ENCODE data around the gene DLX1.
A peak's percentile ranks its signal among the peaks of the same experiment; 100 is the strongest.
"Not testable (repeated sequence)": the region's sequence is repeated elsewhere in the genome, so short reads cannot be mapped to it uniquely, and the experiment has no call there.

The DLX1 gene

DNA sequence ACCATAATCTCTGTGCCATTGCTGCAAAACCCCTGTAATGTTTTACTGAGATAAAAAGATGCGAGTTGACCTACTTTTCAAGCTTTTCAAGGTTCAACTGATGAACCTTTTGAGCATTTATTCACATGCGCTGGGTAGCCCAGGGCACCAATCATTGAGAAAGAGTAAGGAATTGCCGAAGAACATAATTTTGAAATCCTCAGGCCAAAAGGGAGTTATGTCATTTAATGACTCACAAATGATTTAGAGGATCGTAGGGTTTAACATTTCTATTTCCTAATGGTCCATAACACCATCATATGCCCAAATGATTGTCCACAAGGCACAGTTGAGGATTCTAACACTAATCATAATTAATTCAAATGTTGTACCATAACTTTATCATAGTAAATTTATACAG is 20.2 kb upstream of the DLX1 start:
- DNase-seq (ENCODE audit: low spot score), result no peak

DNA sequence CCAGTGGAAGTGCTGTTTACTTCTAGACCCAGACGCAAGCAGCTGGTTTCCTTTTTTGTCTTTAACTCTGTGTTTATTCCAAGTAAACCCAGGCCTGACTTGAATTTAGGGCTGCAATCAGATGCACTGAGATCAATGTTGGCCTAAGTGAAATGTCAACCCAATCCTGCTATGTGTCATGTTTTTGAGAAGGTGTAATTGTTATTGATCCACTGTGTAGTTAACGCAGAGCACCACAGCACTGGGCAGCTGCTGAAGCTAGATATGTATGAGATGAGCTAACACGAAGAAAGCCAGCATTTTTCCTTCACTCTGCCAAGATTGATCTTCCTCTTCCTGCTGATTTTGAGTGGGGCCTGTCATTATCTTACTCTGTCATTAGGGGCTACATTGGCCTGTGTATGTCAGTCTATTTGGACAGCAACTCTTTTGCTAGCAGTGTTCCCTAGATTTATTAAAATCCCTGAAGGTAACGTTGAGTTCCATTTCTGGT is 18.9 kb upstream of the DLX1 start:
- DNase-seq (ENCODE audit: low spot score), result no peak

DNA sequence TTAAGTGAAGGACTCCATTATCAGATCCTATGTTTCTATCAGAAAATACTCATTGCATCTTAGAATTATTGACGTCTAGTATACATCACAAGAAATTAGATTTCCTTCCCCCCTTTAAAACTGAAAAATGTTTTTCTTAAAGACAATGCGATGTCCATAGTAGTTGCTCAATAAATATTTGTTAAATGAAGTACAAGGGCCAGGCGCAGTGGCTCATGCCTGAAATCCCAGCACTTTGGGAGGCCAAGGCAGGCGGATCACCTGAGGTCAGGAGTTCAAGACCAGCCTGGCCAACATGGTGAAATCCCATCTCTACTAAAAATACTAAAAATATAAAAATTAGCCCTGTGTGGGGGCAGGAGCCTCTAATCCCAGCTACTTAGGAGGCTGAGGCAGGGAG is 17.4 kb upstream of the DLX1 start:
- not testable (repeated sequence) for DNase-seq (ENCODE audit: low spot score)

DNA sequence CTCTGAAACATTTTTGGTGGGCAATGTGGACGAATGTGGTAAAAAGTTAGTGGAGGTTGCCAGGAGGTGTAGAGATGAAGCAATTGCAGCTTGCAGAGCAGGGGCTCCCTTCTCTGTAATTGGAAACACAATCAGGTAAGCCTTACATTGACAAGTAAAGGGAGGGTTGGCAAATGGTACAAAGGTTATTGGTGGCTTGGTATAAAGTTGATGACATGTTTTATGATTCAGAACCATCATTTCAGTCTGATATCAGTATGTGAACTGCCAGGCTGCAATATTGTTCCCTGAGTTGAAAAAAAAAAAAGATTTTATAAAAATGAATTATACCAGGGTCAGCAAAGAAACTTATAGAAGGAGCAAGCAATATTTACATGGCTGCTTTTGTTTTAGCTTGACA is 14.4 kb upstream of the DLX1 start:
- no peak for DNase-seq (ENCODE audit: low spot score)

DNA sequence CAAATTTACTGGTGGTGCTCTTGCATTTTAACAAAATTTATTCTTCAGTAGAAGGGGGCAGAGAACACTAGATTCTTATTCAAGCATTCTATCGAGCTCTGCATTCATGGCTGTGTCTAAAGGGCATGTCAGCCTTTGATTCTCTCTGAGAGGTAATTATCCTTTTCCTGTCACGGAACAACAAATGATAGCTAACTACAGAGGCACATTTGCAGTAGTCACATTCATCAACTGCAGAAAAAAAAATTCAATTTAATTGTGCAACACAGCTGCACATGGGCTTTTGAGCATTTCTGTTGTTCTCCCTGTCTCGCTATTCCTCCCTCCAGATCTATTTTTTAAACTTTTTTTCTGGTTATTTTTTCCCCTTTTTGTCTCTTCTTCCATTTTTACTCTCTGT is 13.0 kb upstream of the DLX1 start:
- no peak for DNase-seq (ENCODE audit: low spot score)

DNA sequence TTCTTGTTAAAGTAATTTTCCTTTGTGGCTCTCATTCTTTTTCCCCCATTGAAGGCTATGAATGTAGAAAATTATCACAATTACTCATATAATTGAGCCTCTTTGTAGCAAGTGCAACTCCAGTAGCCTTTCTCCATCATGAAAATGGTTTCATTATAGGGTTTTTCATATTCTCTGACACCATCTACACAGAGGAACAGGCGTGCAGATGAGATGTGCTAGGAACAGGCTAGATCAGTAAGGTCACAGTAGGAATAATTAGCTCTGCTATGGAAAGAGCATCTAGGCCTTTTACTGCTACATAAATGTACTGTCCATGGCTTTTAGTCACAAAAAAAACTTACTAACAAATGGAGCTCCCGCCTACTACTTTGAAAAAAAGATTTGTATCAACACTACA is 12.6 kb upstream of the DLX1 start:
- no peak for DNase-seq (ENCODE audit: low spot score)

DNA sequence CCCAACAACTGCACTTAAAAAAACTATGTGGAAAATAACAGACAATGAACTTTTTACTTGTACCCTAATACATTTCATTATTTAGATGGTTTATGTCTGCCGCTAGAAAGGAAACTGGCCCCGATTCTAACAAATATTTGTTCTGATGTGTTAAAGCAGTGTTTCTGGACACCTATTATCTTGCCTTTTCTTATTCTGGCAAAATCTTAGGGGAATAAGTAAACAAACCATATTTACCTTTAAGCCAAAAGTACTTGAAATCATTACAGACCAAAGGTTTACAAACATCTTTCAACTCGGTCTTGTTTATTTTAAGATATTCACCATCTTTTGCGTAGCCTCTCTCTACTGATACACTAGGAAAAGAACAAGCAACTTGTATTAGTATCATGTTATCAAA is 11.8 kb upstream of the DLX1 start:
- no peak for DNase-seq (ENCODE audit: low spot score)

DNA sequence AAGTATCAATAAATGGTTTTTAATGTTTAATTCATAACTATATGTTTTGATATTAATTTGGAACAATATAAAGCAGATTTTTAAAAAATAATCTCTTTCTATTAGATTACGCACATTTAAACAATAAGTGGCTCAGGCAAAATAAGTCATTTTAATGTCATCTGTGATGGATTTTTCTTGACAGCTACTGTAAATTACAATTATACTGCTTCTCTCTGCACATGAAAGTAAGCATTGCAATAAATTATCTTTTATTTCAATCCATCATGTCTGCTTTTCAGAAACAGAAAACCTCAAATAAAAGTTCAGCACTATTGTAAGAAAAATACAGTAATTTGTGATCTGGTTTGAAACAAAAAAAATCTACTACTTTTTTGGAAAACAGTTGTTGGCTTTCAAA is 11.1 kb upstream of the DLX1 start:
- no peak for DNase-seq (ENCODE audit: low spot score)

DNA sequence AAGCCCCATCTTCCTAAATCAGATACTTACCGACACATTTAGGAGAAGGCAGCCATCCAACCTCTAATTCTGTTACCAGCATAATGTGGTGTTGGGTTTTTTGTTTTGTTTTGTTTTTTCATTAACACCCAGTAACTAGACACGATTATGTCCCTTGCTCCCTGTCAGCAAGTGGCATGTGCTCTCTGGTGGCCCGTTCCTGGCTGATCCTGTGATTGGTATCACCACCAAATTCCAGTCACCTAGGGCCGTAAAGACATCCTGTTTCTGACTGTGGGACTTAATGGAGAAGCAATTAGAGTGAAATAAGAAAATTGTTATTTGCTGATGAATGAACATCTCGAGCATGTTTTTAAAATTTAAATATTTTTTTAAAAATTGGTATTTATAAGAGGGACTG is 5.9 kb upstream of the DLX1 start:
- DNase-seq (ENCODE audit: low spot score), result no peak

DNA sequence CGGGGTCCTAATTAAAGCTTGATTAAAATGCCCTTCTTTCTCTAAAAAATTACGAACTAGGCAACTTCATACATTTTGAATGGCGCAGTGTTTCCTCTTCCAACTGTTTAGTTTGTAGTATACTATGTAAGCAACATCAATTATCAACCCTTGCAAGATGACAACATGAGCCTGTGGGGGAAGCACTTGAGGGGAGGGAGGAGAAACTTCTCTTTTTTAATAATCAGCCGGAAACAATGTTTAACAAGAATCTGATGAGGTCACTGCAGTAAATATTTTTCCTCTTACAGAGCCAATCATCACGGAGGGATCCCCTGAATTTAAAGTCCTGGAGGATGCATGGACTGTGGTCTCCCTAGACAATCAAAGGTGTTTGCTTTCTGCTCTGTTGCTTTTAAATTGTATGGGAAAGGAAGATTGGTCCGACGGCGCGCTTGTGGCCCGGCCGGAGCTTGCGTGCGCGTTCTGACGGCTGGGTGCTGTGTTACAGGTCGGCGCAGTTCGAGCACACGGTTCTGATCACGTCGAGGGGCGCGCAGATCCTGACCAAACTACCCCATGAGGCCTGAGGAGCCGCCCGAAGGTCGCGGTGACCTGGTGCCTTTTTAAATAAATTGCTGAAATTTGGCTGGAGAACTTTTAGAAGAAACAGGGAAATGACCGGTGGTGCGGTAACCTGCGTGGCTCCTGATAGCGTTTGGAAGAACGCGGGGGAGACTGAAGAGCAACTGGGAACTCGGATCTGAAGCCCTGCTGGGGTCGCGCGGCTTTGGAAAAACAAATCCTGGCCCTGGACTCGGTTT is 5.3 kb upstream of the DLX1 start:
- no peak for DNase-seq (ENCODE audit: low spot score)

DNA sequence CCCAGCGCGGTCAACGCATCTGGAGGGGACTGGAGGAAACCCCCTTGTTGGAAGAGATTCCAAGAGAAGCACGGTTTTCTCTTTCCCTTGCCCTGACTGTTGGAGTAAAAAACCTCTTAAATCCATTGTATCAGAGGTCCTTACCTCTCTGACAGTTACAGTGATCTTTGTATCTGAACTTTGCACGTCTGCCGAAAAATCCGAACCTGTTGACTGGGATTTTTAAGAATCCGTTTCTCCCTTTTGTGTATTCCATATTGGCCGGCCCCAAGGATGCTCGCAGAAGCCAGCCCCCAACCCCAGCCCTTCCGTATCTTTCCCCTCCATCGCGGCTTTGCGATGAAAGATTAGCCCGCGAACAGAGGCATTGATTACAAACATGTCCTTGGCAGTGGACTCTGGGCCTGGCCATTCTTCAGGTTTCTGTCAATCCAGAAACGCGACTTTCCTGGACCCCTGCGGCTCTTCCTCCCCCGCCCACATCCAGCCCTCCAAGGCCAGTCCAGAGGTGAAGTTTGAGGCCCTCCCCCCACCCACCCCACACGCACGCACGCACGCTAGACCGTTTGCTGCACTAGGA is 4.6 kb upstream of the DLX1 start:
- no peak for DNase-seq (ENCODE audit: low spot score)

DNA sequence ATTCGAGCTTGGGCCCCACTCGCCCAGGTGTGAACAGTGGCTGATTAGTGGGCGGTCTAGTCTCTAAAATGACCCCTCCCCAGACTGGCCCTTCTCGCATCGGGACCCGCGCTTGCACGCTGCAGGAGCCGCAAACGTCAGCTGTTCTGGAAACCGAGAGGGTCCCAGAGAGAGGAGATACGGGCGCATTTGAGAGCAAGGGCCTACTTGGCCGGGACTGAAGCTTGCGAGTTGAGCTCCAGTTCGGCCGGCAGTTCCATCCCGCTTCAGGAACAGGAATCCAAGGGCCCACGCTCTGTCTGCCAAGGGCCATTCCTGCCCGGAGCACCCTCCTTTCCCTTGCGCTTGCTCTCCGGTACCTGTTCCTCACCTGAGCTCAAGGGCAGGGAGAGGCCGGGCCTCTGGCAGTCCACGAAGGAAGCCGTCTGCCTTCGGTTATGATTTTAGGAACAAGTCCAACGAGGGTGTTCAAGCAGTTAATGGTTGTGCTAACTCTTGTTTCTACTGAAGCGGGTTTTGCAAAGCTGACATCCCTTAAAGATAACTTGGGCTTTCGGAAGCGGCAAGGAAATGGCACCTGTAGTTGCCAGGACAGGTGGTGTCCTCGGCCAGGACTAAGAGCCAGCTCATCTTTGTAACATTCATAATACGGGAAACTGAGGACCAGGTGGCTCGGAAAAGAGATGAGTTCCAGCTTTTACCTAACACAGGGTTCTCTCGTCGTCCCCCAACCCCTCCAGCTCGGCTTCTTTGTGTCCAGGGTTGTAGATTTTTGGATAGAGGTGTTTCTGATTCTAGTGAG is 3.9 kb upstream of the DLX1 start:
- no peak for DNase-seq (ENCODE audit: low spot score)

DNA sequence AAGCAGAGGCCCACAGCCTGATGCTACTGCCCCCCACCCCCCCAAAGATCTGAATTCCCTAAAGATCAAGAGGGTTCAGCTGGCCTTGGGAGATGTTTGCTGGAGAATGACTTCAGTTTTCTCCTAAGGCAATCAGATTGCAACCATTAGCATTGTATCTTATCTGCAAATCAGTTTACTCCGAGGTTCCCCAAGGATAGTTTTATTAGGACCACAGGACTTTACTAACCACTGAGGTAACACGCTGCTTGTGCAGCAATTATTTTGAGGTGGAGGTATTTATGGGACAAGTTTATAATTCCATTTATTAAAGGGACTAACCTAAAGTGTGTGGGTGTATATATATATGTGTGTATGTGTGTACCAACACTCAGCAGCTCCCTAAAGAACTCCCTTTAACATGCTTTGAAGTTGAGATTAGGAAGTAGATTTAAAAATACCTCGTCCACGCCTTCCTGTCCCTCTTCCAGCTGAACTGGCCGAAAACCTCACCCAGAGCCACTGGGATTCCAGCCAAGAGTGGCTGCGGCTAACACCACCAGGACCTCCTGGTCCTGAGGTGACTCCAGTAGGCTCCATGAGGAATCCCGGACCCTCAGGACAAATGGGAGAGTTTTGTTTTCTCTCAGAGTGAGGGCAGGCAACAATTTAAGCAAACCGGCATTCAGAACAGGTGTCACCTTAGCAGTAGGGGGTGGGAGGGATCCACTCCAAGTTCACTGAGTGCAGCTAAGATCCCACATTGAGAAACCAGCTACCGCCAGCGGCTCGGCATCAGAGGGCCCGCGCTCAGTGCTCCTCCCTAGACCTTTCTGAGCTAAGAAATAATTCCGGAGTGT is 3.0 kb upstream of the DLX1 start:
- no peak for DNase-seq (ENCODE audit: low spot score)

DNA sequence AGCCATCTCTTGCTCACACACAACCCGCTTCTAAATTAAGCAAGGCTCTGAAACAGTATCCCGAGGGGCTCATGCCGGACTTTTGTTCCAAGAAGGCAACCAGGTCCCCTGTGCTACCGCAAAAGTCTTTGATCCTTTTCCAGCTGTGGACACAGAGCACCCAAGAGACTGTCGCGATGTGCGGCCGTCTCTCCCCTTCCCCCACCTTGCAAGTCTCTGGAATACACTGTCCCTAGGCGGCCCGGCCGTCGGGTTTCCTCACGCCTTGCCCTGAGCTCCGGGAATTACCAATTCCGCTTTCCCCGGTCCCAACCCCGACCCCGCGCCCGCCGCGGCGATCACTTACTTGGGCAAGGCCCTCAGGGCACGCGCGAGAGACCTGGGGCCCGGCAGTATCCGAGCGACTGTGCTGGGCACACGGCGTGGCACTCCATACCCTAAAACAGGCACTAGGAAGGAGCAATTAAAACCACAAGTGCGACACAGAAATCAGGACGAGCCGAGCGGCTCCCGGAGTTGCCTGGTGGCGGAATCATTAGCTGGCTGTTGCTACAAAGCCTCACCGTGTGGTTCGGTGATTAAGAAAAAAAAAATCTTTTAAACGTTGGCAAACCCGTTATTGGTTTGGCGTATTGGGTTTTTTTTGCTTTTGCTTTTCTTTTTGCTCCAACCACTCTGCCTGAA is 2.2 kb upstream of the DLX1 start:
- DNase-seq (ENCODE audit: low spot score), result no peak

DNA sequence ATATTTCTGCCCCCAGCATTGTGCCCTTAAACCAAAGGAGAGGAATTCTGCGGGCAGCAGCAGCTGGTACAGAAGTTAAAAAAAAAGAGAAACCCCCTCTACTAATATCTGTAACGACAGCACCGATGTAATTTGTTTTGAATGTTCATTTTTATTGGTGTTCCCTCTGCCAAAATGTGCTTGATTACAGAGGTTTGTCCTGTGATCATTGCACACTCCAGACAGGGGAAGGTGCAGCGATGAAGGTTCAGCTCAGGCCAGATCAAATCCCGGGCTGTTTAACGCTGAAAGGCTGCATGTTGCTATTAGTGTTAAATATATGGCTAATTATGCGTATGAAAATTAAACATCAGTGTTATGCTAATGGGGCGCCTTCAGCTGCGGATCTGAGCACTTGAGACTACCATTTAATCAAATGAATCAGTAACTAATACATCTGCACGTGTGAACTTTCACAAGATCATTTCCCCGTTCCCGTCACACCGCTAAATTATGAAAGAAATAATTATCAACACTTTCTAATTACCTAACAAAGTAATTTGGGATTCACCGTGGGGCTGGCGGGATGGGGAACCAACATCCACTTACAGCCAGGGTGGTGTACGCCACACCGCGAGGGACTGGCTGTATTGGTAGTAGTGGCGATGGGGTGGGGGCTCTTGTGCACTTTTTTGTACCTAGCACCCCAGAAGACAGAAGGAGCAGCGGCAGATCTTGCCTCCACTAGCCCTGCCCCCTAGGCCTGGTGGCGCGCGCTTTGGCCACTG is 1.5 kb upstream of the DLX1 start:
- DNase-seq (ENCODE audit: low spot score), result no peak

DNA sequence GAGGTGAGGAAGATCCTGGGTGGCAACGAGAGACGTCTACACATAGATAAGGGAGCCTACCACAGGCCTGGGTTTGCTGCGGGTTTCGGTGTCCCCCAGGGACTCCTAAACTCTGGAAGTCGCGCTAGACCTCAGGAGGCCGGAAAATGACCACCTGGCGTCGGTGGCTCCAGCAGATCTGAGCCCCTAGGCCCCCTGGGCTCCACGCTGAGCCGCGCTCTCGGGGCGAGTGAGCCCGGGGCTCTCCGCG is 987 bp upstream of the DLX1 start:
- no peak for DNase-seq (ENCODE audit: low spot score)

DNA sequence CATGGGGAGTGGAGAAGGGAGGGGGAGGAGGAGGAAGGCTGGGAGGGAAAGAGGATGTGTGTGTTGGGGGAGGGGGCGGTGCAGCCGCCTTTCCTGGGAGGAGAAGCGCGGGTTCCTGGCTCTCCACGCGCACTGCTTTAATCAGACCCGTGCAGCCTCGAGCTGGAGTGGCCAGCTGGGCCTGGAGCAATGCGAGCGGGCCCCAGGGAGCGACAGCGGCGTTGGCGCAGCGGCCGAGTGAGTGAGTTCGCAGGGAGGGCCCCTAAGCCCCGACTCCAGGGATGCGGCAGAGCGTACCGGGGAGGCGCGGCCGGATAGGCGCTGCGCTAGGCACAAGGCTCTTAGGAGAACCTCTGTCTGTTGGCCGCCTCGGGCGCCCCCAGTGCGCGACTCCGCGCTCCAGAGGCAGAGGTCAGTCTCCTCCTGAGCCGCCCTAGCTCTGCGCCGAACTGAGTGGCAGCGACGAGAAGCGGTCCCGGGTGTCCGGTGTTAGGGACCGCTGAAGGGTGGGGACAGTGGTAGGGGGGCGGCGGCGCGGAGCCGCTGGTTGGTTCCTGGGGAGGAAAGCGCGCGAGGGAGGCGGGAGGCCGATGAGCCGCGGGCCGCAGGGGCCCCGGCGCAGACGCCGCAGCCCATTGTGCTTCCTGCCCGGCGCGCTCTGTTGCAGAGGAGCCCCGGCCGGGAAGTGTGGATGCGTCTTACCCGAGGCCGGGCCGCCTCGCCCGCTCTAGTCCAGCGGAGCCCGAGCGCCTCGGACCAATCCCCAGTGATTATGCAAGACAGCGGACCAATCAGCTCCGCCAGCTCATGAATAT is 455 bp upstream of the DLX1 start:
- DNase-seq (ENCODE audit: low spot score), result peak; percentile 73

DNA sequence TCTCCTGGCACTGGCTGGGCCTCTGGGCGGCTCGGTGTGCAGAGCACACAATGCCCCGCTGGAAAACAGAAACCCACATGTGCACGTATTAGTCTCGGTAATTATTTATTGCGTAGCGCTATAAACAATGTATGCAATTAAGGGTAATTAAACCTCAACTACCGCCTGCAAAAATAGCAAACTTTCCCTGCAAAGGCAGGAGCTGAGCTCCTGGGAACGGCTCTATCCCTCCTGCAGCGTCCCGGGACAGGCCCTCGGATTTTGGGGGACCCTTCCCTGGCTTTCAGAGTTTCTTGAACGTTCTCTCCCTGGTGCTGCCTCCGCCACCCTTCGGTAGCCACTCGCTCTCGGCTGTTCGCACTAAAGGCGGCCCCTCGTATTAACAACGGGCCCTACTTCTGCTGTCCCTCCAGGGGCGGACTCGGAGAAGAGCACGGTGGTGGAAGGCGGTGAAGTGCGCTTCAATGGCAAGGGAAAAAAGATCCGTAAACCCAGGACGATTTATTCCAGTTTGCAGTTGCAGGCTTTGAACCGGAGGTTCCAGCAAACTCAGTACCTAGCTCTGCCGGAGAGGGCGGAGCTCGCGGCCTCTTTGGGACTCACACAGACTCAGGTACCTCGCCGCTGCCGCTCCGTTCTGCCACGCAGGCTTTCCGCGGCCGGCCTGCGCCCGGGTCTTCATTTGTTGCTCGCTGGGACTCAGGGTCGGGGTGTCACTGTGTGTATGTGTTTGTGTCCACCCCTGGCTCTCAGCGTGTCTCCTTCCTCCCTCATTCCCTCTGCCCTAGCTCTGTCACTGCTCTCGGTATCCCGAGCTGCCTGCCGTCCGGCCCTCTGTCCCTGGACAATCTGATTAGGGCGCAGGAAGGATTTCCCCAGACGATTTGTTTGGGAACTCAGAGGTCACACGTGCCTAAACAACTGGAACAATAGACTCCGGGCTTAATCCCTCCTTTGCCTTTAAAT is 1.2 kb downstream of the DLX1 start:
- peak; percentile 53 for DNase-seq (ENCODE audit: low spot score)

DNA sequence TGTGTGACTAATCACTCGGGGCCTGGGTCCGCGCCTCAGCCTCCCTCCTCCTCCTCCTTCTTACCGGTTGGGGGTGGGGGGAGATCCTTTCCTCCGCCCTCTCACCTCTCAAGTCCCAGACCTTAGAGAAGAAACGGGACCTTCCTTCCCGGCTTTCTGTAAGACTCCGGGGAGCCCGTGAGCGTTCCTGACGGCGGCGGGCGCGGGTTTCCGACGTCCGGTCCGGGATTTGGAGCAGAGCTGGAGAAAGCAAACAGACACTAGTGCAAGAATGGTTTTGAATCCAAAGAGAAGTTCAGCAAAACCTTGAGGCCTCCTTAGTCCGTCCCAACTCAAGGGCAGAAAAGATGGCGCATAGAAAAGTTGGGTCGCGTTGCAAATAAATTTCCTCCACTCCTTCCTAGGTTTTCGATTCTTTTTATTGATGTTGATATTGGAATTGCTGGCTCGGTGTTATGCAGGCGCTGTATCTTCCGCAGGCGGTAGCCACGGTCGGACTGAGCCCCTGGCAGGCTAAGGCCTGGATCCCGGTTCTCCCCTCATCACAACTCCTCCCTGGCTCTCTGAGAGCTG is 2.0 kb downstream of the DLX1 start:
- DNase-seq (ENCODE audit: low spot score), result no peak
